Esophagus squamous epithelium (tissue), 5 donors: Measurements from ENCODE around the gene CADPS. TPM values are rescaled to one million over a fixed set of nuclear protein-coding genes. Genes with fewer than 3 reads are reported as not detected.

Experiments
- DNase-seq: peaks from one replicate; lab custom pipeline; 2025; lab: John Stamatoyannopoulos, UW
- H3K27ac ChIP-seq, 4 donors: fragments of 200-600 bp; sonication (generic); one replicate each; pipeline ENCODE4 v1.5.1; 2016 to 2019; ENCODE audit warnings: mild to moderate bottlenecking in 1 of 4
- H3K27me3 ChIP-seq, 4 donors: fragments of 200-600 bp; sonication (generic); 1 replicate in 3 of 4; 2 replicates in 1 of 4; pipeline versions ENCODE4 v1.5.1 to v1.6.0; 2017 to 2021; ENCODE audit warnings: antibody characterized with exemption in 1 of 4
- H3K36me3 ChIP-seq, 3 donors: fragments of 200-600 bp; sonication (generic); one replicate each; pipeline ENCODE4 v1.5.1; 2016 to 2019
- H3K4me1 ChIP-seq, 3 donors: fragments of 200-600 bp; sonication (generic); one replicate each; pipeline ENCODE4 v1.5.1; 2017 to 2019
- H3K4me3 ChIP-seq, 4 donors: fragments of 200-600 bp; sonication (generic); 1 replicate in 3 of 4; 2 replicates in 1 of 4; pipeline ENCODE4 v1.5.1; 2016 to 2019; ENCODE audit warnings: mild to moderate bottlenecking in 2 of 4, moderate library complexity in 1 of 4
- H3K9me3 ChIP-seq, 3 donors: fragments of 200-600 bp; sonication (generic); one replicate each; pipeline ENCODE4 v1.5.1; 2016 to 2019
- POLR2A ChIP-seq, 4 donors: fragments of 450-650 bp; IDR thresholded peaks; one replicate each; pipeline ENCODE4 v1.6.1; 2017; ENCODE audit warnings: antibody characterized with exemption in 4 of 4, mild to moderate bottlenecking in 4 of 4, moderate library complexity in 3 of 4
- WGBS, 2 donors: methylation state at CpG; one replicate each; pipeline ENCODE4 v1.1.5; 2018; 5-methylcytosine and 5-hydroxymethylcytosine counted together
- intact Hi-C: fragments of 100-400 bp; cut with DNase I; formaldehyde crosslinking; loops from one replicate; pipeline ENCODE4 v1.15.0; 2022
- total RNA-seq, 4 donors: library from RNA; depleted of rRNA; stranded (reverse); fragments of >200 nt; gene quantifications; one replicate each; pipeline ENCODE4 v1.1.0, GENCODE V29; 2016
- TF ChIP-seq, protein P1 (sequence below), 6 experiments: fragments of 450-650 bp in 4 of 6; fragments of 200-600 bp in 2 of 6; sonication (generic) in 2 of 6; IDR thresholded peaks; one replicate each; pipeline ENCODE4 v1.5.1; 2016 to 2019; ENCODE audit warnings: antibody characterized with exemption in 6 of 6, mild to moderate bottlenecking in 4 of 6, moderate library complexity in 4 of 6
- donor health status: DM: yes; HTN: yes; CAD: no.

Gene CADPS
- total RNA-seq, 4 donors from 2014 or later, result 0.09 to 4.8 TPM; not detected in 2

DNA sequence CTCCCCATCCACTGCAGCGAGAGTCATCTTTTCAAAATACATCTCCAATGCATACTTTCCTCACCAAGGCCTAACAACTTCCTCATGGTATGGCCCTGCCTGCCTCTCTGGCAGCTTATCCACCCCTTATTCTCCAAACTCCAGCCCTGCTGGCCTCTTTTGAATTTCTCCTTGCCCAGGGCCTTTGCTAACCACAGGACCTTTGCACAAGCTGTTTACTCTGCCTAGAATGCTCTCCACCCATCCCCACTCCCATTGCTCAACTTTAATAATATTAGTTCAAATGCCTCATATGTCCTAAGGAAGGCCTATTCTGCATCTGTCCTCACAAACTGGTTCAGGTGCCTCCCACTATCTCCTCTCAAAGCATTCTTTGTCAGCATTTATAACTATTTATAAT lies 230.7 kb downstream of the CADPS start:
- no peak overlapping the region for H3K27ac ChIP-seq
- no peaks in the 10 kb centered on the region for H3K36me3 ChIP-seq
- H3K4me3 ChIP-seq, result no peak overlapping the region
- H3K9me3 ChIP-seq, result no peaks in the 10 kb centered on the region
- 94 to 100% methylated on average over 1 of the region's 1 CpG for WGBS, 2 donors
- no peak for DNase-seq
- no peak for TF ChIP-seq POLR2A (IDR thresholded peaks at IDR 0.05)
- TF ChIP-seq, protein P1, sequence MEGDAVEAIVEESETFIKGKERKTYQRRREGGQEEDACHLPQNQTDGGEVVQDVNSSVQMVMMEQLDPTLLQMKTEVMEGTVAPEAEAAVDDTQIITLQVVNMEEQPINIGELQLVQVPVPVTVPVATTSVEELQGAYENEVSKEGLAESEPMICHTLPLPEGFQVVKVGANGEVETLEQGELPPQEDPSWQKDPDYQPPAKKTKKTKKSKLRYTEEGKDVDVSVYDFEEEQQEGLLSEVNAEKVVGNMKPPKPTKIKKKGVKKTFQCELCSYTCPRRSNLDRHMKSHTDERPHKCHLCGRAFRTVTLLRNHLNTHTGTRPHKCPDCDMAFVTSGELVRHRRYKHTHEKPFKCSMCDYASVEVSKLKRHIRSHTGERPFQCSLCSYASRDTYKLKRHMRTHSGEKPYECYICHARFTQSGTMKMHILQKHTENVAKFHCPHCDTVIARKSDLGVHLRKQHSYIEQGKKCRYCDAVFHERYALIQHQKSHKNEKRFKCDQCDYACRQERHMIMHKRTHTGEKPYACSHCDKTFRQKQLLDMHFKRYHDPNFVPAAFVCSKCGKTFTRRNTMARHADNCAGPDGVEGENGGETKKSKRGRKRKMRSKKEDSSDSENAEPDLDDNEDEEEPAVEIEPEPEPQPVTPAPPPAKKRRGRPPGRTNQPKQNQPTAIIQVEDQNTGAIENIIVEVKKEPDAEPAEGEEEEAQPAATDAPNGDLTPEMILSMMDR (IDR thresholded peaks at IDR 0.05), result no peak
- no peaks in the 10 kb centered on the region for H3K4me1 ChIP-seq
- no peaks in the 10 kb centered on the region for H3K27me3 ChIP-seq
- intact Hi-C loops, result no loop called here

DNA sequence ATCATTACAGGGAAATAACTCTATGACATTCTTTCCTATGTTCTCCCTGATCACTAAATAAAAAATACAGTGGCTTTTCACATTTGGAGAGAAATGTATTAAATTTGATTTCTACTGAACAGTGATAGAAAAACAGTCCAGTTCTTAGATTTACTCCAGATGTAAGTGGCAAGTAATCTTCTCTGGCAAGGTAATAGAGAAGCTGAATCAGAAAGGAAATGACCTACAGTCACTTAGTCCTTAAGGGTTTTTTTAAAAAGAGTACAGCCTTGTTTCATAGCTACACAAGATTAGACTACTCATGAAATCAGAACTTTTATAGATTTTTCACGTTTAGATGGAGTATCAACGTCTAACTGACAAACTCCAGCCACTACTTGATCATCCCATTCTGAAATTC lies 236.9 kb downstream of the CADPS start:
- 53 to 63% methylated on average over 2 of the region's 2 CpGs for WGBS, 2 donors
- Histone ChIP-seq H3K9me3 (no peaks in the 10 kb centered on the region), H3K36me3 (no peaks in the 10 kb centered on the region)

DNA sequence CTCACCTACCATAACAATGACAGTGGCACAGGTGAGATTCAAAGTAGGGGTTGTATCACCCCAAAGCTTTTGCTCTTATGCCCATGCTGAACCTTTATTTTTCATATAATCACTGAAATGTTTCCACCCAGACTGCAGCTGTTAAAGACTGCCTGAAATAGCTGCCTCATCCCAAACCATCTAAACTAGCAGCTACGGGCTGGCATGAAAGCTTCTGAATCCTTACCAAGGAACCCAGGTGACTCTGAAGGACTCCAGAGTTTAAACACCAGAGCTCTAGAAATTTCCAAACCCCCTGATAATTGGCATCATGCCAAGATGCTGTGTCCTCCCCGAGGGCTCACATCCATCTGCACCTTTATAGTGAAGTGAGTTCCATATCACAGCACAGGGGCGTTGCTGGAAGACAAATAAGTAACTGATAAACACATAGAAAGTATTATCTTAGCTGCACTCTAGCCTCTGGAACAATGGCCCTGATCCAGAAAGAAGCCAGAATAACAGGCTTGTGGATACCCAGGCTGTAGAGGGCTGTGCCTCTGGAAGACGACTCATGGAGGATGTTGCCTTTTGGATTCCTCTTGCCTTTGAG lies 238.9 kb downstream of the CADPS start:
- 41 to 55% methylated on average over 2 to 3 of the region's 4 CpGs for WGBS, 2 donors

More for the DNA sequence above, 236.9 kb downstream of the CADPS start:
- intact Hi-C loops, result no loop called here
- Histone ChIP-seq H3K4me3 (no peak overlapping the region), H3K27me3 (peaks cover 0 to 9% (median 0%) of the 10 kb centered on the region in 4 donors), H3K4me1 (no peaks in the 10 kb centered on the region), H3K27ac (no peak overlapping the region)
- no peak for DNase-seq
- TF ChIP-seq, protein P1 (IDR thresholded peaks at IDR 0.05), result no peak
- TF ChIP-seq POLR2A (IDR thresholded peaks at IDR 0.05), result no peak

DNA sequence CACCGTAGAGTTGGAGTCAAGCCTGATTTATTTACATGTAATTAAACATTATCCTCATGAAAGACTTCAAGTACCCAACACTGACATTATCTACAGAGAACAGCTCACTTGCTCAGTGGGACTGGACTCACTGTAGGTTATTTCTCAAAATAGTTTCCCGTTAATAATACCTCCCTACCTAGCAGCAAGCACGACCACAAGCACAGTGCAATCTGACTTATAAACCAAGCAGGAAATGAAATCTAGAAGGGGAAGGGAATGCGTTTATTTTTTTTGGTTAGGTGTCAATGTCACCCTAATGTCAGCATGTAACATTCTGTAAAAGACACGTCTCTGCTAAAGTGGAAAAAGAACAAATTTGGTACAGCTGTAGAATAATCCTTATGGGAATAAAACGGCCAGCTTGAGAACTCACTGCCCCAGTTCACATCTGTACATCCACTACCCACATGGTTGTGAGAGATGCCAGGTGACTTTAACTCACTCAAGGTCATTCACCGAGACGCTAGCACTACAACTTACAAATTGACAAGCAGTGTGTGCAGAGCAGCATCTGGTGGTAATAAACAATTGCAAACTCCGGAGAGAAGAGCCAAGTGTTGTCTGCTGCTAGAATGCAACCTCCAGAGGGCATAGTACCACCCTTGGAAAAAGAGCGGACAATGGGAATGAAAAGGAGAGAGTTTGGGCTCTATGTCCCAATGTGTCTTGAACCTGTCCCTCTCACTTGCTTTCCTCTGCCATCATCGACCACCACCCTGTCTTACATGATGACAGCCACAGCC lies 242.5 kb downstream of the CADPS start:
- peaks cover 0 to 26% (median 0%) of the 10 kb centered on the region in 4 donors for H3K27me3 ChIP-seq
- H3K4me1 ChIP-seq, result no peaks in the 10 kb centered on the region
- DNase-seq, result no peak
- H3K36me3 ChIP-seq, result no peaks in the 10 kb centered on the region
- no peaks in the 10 kb centered on the region for H3K9me3 ChIP-seq
- H3K4me3 ChIP-seq, result no peak overlapping the region
- TF ChIP-seq, protein P1 (IDR thresholded peaks at IDR 0.05), result no peak
- TF ChIP-seq POLR2A (IDR thresholded peaks at IDR 0.05), result no peak
- intact Hi-C loops, result no loop called here
- 54 to 60% methylated on average over 11 of the region's 11 CpGs for WGBS, 2 donors
- H3K27ac ChIP-seq, result no peak overlapping the region

More for the DNA sequence above, 238.9 kb downstream of the CADPS start:
- Histone ChIP-seq H3K4me3 (no peak overlapping the region), H3K27me3 (peaks cover 0 to 19% (median 0%) of the 10 kb centered on the region in 4 donors), H3K4me1 (no peaks in the 10 kb centered on the region), H3K27ac (no peak overlapping the region), H3K36me3 (no peaks in the 10 kb centered on the region), H3K9me3 (no peaks in the 10 kb centered on the region)
- intact Hi-C loops, result no loop called here
- no peak for DNase-seq
- TF ChIP-seq, protein P1 (IDR thresholded peaks at IDR 0.05), result no peak
- TF ChIP-seq POLR2A (IDR thresholded peaks at IDR 0.05), result no peak

DNA sequence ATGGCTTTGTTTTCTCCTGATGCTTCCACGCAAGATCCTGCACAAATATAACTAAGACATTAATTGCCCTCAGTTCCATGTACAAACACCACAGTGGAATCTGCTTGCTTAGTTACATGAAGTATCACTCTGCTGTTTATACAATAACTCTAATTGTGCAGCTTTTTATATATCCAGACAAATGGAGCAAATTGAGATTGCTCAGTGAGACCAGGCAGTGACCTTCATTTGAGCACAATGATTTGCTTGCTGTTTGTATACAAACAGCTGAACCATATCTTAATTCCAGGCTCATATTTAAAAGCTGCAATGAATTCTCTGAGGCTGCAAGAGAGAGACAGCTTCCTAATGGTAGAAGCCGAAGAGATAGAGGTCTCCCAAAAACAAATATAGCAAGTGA lies 243.7 kb downstream of the CADPS start:
- no peak for DNase-seq
- Histone ChIP-seq H3K27me3 (peaks cover 0 to 27% (median 0%) of the 10 kb centered on the region in 4 donors), H3K27ac (no peak overlapping the region), H3K9me3 (no peaks in the 10 kb centered on the region), H3K36me3 (no peaks in the 10 kb centered on the region), H3K4me1 (no peaks in the 10 kb centered on the region), H3K4me3 (no peak overlapping the region)
- TF ChIP-seq POLR2A (IDR thresholded peaks at IDR 0.05), result no peak
- TF ChIP-seq, protein P1 (IDR thresholded peaks at IDR 0.05), result no peak
- 42 to 64% methylated on average over 2 of the region's 2 CpGs for WGBS, 2 donors
- intact Hi-C loops, result no loop called here
